Ishikawa (cell line): Measurements from ENCODE around the gene GGT6.

ENCODE experiments used
- CEBPB ChIP-seq: IDR thresholded peaks from 2 replicates; pipeline ENCODE4 v1.6.1; 2012
- EP300 ChIP-seq: IDR thresholded peaks from 2 replicates; pipeline ENCODE4 v1.6.1; 2012; ENCODE audit warnings: borderline replicate concordance
- FOXM1 ChIP-seq: IDR thresholded peaks from 2 replicates; pipeline ENCODE4 v1.6.1; 2012; ENCODE audit warnings: low read depth, borderline replicate concordance
- RAD21 ChIP-seq: IDR thresholded peaks from 2 replicates; pipeline ENCODE4 v1.6.1; 2012; ENCODE audit warnings: low read depth
- TAF1 ChIP-seq: IDR thresholded peaks from 2 replicates; pipeline ENCODE4 v1.6.1; 2012; ENCODE audit warnings: low read depth, mild to moderate bottlenecking
- TCF12 ChIP-seq: IDR thresholded peaks from 2 replicates; pipeline ENCODE4 v1.6.1; 2012; ENCODE audit warnings: low read depth
- TF ChIP-seq, protein P1 (sequence below): IDR thresholded peaks from 2 replicates; pipeline ENCODE4 v1.6.1; 2012
- TF ChIP-seq, protein P2 (sequence below): IDR thresholded peaks from 2 replicates; pipeline ENCODE4 v1.6.1; 2012; ENCODE audit warnings: low read depth, mild to moderate bottlenecking

DNA sequence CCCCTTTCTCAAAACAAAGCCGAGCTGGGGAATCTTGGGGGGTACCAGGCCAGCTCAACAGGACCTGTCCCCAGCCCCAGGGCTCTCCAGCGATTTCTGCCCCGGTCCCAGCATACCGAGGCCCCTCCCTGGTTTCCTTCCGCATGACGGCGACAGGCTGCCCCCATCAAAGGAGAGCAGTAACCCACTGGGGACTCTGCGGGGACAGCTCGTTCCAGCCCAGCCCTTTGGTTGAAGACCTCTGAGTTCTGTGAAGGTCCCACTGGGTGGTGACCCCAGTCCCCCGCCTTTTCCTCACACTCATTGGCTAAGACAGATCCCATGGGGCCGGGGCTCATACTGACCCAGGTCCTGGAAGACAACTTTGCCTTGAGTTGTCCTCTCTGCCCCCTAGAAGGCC, 28.0 kb upstream of the GGT6 start:
- TF ChIP-seq EP300 (no peak), TCF12 (no peak), FOXM1 (no peak), RAD21 (no peak), TAF1 (no peak), CEBPB (no peak)
- TF ChIP-seq, protein P1, sequence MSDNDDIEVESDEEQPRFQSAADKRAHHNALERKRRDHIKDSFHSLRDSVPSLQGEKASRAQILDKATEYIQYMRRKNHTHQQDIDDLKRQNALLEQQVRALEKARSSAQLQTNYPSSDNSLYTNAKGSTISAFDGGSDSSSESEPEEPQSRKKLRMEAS = no peak
- TF ChIP-seq, protein P2, sequence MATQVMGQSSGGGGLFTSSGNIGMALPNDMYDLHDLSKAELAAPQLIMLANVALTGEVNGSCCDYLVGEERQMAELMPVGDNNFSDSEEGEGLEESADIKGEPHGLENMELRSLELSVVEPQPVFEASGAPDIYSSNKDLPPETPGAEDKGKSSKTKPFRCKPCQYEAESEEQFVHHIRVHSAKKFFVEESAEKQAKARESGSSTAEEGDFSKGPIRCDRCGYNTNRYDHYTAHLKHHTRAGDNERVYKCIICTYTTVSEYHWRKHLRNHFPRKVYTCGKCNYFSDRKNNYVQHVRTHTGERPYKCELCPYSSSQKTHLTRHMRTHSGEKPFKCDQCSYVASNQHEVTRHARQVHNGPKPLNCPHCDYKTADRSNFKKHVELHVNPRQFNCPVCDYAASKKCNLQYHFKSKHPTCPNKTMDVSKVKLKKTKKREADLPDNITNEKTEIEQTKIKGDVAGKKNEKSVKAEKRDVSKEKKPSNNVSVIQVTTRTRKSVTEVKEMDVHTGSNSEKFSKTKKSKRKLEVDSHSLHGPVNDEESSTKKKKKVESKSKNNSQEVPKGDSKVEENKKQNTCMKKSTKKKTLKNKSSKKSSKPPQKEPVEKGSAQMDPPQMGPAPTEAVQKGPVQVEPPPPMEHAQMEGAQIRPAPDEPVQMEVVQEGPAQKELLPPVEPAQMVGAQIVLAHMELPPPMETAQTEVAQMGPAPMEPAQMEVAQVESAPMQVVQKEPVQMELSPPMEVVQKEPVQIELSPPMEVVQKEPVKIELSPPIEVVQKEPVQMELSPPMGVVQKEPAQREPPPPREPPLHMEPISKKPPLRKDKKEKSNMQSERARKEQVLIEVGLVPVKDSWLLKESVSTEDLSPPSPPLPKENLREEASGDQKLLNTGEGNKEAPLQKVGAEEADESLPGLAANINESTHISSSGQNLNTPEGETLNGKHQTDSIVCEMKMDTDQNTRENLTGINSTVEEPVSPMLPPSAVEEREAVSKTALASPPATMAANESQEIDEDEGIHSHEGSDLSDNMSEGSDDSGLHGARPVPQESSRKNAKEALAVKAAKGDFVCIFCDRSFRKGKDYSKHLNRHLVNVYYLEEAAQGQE = no peak
